Measurements from ENCODE around the gene NSMCE1.
"Not testable (repeated sequence)": the region's sequence is repeated elsewhere in the genome, so short reads cannot be mapped to it uniquely, and the experiment has no call there.

Gene NSMCE1

DNA sequence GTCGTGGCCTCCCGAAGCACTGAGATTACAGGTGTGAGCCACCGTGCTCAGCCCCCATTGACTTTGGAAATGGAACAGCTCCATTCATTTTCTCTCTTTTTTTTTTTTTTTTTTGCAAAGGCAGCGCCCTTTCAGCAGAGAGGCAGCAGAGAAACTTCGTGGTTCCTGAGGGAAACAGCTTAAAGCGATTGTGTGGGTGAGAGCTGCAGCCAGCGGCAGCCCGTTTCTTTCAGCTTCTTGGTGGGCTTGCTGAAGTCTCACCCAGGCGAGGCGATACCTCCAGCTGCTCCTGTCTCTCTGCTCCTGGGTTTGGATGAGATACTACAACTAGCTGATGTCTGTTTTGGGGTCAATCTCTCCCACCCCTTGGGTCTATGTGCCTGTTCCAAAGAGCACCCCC, 57.5 kb downstream of the NSMCE1 start:
- no peak for DNase-seq

DNA sequence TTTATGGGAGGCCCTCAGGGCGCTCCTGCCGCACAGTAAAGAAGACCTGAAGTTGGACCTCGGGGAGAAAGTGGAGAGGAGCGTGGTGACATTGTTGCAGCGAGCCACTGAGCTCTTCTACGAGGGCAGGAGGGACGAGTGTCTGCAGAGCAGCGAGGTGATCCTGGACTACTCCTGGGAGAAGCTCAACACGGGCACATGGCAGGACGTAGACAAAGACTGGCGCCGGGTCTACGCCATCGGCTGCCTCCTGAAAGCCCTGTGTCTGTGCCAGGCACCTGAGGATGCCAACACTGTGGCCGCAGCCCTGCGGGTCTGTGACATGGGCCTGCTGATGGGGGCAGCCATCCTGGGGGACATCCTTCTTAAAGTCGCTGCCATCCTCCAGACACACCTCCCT, 58.4 kb downstream of the NSMCE1 start:
- DNase-seq: no peak

DNA sequence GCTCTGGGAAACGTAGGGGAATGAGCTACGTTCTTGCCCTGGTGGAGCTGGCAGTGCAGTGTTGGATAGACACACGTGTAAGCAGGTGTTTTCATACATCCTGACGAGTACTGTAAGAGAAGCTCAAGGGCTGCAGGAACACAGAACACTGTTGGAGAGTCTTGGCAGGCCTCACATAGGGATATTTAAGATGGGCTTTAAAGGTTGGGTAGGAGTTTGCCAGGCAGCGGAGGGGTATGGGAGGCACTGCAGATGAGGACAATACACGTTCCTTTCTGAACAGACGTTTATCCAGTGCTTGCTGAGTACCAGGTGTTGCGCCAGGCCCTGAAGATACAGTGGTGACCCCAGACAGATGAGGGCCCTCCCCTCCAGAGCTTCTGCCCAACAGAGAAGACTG, 59.0 kb downstream of the NSMCE1 start:
- no peak for DNase-seq

DNA sequence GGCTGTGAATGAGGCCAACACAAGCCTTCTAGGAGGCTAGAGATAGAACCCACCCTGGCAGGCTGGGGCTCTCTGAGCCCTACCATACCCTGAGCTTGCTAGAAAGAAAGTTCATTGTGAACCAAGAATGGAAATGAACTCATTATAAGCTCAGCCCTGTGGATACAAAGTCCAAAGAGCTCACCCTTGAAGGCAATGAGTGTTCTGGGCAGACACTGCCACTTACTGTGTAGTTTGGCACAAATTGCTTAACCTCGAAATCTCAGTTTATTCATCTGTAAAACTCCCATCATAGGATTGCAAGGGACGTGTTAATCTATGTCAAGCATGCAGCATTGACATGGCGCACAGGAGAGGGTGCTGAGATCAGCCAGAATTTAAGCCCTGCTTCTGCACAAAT, 59.8 kb downstream of the NSMCE1 start:
- no peak for DNase-seq

DNA sequence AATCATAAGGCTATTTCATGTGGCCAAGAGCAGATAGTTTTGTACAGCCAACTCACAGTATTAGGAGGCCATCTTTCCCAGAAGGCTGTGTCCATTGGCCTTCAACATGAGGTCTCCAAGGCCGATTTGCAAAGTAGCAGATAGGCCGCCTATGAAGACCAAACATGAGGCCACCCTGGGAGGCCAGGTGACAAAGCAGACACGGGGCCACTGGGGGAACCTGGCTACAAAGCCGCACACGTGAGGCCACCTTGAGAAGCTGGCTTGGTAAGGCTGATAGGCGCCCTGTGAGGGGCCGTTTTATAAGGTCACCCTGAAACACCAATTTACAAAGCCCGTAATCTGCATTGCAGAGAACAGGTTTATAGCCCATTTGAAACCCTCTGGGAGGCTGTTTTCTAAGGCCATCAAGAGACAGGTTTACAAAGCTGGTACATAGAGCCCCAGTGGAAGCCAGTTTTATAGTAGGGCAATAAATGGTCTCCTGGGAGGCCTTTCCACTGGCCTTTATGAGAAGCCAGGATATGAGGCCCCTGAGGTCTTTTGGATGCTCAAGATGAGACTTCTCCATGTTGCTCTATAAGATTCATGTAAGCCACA, 60.4 kb downstream of the NSMCE1 start:
- DNase-seq: no peak

DNA sequence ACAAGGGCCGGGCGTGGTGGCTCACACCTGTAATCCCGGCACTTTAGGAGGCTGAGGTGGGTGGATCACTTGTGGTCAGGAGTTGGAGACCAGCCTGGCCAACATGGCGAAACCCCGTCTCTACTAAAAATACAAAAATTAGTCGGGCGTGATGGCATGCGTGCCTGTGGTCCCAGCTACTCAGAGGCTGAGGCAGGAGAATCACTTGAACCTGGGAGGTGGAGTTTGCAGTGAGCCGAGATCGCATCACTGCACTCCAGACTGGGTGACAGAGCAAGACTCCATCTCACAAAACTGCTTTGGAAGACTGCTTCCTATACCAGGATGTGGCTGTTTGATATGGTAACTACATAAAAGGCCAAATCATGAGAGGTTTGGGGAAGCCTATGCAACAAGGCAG, 61.5 kb downstream of the NSMCE1 start:
- DNase-seq: not testable (repeated sequence)

DNA sequence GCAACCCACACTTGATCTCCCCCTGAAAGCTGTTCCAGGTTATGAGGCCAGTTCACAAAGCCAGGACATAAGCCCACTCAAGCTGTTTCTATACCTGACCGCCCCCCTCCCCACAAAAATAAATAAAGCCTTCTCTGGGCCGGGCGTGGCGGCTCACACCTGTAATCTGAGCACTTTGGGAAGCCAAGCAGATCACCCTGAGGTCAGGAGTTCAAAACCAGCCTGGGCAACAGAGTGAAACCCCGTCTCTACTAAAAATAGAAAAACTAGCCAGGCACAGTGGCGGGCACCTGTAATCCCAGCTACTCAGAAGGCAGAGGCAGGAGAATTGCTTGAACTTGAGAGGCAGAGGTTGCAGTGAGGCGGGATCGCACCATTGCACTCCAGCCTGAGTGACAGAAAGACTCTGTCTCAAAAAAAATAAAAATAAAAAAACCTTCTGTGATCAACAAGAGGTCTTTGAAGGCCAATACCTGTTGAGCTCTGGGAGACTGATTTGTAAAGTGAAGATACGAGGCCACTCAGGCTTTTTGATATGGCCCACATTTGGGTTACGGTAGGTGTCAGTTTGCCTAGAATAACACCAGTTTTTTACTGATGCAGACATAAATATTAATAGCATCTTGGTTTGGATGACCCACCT, 63.0 kb downstream of the NSMCE1 start:
- no peak for DNase-seq

DNA sequence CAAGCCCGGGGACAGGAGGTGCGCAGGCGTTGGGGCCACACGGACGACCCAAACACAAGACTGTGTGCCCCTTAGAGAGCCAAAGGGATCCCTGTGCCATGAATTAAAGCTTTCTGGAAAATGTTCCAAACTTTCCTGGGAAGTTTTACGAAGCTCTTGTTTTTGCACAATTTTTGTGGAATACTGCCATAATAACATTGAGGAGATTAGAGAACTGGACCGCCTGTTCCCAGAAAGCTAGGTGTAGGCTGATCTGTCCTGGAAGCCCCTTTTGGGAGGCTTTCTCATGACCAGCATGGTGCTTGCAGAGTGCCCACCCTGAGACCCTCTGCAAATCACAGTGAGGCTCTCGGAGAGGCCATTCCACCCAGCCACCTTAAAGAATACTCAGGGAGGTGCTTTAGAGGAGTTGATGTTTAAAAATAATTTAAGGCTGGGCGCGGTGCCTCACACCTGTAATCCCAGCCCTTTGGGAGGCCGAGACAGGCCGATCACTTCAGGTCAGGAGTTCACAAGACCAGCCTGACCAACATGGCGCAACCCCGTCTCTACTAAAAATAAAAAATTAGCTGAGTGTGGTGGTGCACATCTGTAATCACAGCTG, 64.2 kb downstream of the NSMCE1 start:
- DNase-seq: no peak

DNA sequence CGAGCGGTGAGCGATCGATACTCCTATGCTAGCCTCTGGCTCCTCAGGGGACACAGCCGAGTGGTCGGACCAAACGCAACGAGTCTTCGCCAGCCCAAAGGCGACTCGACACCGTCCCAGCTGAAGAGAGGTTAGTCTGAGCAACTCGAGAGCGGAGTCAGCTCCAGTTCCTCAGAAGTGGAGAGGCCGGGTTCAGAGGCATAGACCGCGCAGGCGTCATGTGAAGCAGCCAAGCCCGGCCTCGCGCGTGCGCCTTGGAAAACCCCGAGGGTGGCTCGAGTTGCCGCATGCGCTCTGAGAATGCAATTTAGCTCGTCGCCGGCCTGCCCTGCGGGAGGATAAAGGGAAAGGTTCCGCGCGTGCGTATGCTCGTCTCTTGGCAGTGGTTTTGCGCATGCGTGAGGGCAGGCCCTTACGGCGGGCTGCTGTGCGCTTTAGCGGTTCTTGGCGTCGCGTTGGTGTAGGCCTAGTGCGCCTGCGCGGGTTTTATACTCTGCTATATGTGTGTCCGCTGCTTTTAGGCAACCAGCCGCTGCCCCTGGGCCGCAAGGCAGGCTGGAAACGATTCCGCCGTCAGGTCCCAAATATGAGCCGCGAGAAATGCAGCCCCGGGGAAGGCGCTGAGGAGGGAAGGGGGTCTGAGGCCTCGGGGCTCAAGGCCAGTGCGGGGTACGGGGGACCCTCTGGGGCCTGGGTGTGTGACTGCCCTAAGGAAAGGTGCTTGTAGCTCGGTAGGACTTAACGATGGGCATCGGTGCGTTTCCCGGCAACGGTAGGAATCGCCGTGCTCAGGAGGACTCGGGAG, 64.9 kb downstream of the NSMCE1 start, which contains the start of gene KDM8:
TSS of gene KDM8 (plus strand) at position 20 of the 805 bp plus-strand sequence. CDS start 6,598 bp downstream, outside the sequence.
- peak; percentile 100 for DNase-seq

DNA sequence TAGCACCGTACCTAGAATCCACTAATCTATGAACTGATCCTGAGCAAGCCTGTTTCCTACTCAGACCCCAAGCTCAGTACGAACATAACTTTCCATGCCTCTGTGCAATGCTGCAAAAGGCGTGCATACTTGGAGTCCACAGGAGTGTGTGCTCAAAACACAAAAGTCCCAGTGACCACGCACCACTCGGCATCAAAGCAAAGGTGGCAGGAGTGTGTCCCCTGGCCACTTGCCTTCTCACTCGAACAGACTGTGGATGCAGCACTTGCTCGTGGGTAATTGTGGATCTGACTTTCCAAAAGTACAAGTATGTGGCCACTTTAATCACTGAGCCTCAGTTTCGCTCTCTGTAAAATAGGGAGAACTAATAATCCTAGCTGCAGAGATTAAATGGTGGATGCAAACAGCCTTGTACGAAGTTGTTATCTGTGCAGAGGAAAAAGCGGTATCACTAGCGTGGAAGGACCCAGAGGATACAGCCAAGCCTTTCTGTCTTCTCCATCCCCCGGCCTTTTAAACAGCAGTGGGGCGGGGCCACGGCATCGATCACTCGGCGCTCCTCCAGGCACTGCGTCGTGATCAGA, 65.6 kb downstream of the NSMCE1 start:
- peak; percentile 92 for DNase-seq

DNA sequence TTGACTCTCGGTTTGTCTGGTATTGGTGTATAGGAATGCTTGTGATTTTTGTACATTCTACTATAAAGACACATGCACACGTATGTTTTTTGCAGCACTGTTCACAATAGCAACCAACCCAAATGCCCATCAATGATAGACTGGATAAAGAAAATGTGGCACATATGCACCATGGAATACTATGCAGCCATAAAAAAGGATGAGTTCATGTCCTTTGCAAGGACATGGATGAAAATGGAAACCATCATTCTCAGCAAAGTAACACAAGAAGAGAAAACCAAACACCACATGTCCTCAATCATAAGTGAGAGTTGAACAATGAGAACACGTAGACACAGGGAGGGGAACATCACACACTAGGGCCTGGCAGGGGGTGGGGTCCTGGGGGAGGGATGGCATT, 67.7 kb downstream of the NSMCE1 start:
- DNase-seq: not testable (repeated sequence)

DNA sequence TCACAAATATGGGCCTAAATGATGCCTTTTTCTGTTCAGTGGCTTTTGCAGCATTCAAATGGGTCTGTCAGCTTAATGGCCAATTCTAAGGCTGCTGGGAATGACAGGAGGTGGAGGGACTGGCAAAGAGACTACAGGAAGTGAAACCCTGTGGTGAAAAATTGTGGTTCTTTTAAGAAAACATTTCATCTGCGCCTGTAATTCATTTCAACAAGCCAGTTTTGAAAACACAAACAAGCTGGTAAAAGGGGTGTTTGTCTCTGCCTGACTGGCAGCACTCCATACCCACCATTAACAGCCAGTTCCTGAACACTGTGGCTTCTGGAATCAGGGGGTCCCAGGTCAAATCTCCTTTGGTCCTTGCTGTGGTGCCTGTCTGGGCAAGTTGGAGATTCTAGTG, 68.8 kb downstream of the NSMCE1 start:
- DNase-seq: peak; percentile 83

DNA sequence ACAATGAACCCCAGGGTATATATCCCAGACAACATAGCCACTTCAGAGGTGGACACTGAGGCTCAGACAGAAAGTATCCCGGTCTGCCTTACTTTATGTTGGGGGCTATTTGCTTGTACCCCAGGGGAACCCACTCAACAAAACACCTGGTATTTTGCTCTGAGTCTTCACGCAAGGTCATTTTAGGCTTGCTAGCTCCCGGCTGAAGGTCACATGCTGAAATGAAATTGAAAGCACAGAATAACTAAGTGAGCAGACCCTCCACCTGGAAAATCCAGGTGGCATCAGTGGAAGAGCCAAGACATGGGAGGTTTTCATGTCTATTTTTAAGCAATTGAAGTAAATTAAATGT, 69.4 kb downstream of the NSMCE1 start:
- no peak for DNase-seq

DNA sequence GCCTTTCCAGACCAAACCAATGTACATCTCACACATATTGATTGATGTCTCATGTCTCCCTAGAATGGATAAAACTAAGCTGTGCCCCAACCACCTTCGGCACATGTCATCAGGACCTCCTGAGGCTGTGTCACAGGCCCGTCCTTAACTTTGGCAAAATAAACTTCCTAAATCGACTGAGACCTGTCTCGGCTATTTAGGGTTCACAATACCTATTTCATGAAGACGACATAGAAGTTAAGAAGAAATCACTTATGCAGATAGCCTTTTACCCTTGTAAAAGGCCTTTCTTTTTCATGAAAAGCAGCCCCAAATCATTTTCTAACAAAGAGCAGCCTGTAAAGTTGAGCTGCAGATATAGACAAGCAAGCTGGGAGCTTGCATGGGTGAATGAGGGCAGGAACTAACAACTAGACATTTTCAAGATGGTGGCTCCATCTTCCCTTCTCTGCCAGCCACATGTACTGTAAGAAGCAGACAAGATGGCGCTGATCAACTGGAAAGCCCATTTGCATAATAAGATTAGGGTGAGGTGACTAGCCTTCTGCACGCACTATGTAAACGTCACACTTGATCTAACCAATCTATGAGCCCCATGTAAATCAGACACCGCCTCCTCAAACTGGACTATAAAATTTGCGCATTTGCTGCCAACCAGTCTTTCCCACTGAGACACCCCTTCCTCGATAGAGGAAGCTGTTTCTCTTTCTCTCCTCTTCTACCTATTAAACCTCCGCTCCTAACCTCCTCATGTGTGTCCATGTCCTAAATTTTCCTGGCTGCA, 69.9 kb downstream of the NSMCE1 start:
- DNase-seq: no peak

DNA sequence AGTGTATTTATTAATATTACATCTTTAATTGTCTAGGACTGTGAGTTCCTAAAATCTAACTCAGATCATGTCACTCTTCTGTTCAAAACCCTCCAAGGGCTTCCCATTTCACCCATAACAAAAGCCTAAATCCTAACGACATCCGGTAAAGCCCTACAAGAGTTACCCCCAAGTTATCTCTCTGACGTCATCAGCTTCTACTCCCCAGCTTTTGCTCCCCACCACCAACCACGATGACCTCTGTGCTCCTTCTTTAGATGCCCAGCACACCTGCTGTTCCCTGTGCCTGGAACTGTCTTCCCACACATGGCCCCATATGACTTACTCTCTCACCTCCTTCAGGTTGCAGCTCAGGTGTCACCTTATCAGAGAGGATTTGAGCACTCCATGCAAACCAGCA, 71.6 kb downstream of the NSMCE1 start:
- no peak for DNase-seq

DNA sequence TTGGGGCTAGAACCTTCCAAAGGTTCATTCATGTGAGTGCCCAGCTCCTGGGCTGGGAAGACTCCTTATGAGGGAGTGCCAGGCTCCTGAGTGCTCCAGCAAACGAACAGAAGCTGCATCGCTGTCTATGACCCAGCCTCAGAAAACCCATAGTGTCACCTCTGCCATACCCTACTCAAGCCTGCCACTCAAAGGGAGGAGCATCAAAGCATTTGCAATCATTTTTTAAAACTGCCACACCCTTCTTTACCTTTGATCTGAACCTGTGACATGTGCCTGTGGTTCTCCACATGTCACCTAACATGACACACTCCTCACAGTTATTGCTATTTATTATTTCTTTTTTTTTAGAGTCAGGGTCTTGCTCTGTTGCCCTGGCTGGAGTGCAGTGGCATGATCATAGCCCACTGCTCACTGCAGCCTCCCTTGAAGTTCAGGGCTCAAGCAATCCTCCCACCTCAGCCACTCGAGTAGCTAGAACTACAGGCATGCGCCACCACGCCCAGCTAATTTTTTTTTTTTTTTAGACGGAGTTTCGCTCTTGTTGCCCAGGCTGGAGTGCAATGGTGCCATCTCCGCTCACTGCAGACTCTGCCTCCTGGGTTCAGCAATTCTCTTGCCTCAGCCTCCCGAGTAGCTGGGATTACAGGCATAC, 72.5 kb downstream of the NSMCE1 start:
- DNase-seq: peak; percentile 18

DNA sequence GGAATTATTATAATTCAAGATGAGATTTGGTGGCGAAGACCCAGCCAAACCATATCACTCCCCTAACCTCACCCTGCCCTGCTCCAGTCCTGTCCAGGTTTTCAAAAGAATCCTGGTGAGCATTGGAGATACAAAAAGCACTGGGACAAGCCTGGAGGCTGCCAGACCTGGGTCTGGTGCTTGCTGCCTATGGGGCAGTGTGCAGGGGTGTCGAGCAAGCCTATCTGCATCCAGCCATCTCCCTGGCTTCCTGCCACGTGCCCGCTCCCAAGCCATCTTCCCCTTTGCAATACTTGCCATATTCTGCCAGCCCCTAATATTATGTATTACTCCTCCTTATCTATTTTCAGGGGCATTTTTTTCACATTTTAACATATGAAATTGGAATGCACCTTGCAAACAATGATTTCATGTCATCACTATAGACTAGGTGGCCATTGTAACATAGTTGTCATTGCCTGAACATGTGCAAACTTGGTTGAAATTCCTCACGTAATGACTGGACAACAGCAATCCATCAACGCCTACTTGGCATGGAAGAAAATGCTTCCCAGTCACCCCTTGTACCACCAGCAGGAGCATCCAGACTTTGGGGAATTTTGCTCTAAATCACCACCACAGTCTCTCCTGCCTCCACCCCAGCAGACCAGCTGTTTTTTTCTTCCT, 73.4 kb downstream of the NSMCE1 start:
- DNase-seq: no peak

DNA sequence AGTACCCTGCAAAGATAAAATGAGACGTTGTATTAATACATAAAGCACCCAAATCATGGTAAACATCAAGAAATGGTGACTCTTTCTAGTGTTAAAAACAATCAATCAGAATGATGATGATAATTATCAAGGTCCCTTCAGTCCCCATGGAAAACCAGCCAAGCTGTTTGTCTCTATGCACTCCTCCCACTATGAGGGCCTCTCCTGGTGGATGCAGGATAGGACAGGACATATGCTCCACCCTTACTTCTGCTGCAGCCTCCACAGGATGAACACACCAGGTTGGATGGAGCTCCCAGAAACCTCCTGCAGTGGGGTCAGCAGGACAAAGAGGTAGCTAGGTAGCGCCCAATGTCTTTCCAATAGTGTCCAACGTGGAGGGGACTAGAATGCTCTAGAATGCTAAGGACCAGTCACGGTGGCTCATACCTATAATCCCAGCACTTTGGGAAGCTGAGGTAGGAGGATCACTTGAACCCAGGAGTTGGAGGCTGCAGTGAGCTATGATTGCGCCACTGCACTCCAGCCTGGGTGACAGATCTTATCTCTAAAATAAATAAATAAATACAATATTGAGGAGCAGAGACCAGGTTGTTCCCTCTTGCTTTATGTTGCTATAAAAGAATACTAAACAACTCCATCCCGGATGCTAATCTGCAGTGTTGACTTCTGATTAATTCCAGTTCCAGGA, 75.1 kb downstream of the NSMCE1 start:
- no peak for DNase-seq

DNA sequence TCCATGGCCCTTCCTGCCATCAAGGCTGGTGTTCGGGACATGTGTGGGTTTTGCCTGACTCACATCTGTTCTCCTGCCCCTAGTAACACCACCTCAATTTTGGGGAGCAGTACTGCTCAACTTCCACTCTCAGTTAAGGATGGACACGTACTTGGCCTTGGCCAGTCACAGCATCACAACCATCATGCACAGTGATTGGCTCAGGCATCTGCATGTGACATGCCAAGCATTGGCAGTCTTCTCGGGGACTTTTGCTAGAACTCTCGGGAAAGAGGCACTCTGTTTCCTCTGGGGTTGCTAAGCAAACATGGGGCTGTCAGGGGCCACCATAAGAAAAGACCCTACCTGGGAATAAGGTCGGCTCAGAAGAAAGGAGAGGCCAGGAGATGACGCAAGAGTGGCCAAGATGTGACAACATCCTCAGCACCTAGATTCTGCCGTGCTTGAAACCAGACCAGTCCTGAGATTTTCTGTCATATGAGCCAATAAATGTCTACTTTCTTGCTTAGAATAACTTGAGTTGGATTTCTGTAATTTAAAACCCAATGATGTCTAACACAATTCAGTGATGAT, 77.1 kb downstream of the NSMCE1 start:
- no peak for DNase-seq

DNA sequence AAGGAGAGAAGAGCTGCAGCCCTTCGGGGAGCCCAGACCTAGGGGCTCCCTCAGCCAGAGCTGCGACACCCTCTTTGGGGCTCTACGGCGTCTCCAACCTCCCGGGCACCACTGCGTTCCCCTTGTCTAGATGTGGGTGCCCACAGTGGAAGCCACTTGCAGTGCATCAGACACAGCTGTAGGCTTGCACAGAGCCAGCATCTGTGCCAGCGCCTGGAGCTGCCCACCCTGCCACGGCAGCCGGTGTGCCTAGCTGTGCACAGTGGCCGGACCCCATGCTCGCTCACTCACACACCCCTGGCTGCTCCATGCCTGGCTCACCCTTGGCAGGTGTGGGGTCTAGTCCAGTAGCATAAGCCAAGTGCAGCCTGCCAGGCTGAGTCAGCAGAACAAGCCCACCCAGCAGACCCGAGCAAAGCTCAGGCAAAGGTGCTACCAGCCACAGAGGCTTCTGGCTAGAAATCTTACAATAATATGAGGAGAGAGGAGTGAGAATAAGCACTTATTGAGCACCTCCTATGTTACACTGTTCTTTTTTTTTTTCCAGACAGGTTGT, 78.2 kb downstream of the NSMCE1 start:
- no peak for DNase-seq
